Hepatocyte (in vitro differentiated cells): ENCODE measurements around the gene FBXO46.

Experiments
- EZH2 ChIP-seq: fragments of 200-600 bp; sonication (generic); IDR thresholded peaks from 2 replicates; pipeline ENCODE4 v1.6.1; 2016; ENCODE audit warnings: antibody characterized with exemption, mild to moderate bottlenecking, borderline replicate concordance
- EZH2phosphoT487 ChIP-seq: fragments of 200-600 bp; sonication (generic); IDR thresholded peaks from one replicate; pipeline ENCODE4 v1.6.1; 2018; ENCODE audit warnings: antibody characterized with exemption, mild to moderate bottlenecking, low read depth, moderate library complexity; ENCODE audit not compliant: unreplicated experiment, severe bottlenecking
- TF ChIP-seq, protein P1 (sequence below): fragments of 200-600 bp; sonication (generic); IDR thresholded peaks from 2 replicates; pipeline ENCODE4 v1.5.1; 2016; ENCODE audit warnings: antibody characterized with exemption, mild to moderate bottlenecking; ENCODE audit not compliant: poor library complexity

DNA sequence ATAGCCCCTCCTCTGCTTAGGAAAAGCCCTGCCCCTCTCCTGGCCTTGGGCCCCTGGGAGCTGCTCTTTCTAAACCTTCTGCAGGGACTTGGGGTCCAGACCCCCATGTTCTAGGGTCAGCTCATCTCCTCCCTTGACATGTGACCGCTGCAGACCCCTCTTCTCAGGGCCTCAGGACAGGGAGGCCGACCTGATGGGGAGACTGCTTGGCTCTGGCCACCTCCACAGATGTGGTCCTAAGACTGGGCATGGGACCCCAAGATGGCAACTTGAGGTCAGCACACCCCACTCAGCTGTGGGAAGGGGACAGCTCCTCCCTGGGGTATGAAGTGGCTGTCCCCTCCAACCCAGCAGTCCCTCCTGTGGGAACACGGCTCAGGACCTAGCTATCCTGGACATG lies 42.2 kb upstream of the FBXO46 start:
- TF ChIP-seq, protein P1, sequence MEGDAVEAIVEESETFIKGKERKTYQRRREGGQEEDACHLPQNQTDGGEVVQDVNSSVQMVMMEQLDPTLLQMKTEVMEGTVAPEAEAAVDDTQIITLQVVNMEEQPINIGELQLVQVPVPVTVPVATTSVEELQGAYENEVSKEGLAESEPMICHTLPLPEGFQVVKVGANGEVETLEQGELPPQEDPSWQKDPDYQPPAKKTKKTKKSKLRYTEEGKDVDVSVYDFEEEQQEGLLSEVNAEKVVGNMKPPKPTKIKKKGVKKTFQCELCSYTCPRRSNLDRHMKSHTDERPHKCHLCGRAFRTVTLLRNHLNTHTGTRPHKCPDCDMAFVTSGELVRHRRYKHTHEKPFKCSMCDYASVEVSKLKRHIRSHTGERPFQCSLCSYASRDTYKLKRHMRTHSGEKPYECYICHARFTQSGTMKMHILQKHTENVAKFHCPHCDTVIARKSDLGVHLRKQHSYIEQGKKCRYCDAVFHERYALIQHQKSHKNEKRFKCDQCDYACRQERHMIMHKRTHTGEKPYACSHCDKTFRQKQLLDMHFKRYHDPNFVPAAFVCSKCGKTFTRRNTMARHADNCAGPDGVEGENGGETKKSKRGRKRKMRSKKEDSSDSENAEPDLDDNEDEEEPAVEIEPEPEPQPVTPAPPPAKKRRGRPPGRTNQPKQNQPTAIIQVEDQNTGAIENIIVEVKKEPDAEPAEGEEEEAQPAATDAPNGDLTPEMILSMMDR, result no peak
- TF ChIP-seq EZH2 (no peak), EZH2phosphoT487 (no peak)
